Activated naive CD8-positive, alpha-beta T cell treated with anti-CD3 and anti-CD28 coated beads, Interleukin-2, amount 50 U/mL, for 24 hours (primary cell): Measurements from ENCODE around the gene HOMER2.

Source experiments
- ATAC-seq: fragments of 150-1000 bp; cut with Tn5 transposase; one replicate; pipeline ENCODE4 v1.10.0; 2021
- DNase-seq: peaks from one replicate; pipeline ENCODE4 v3.0.0; 2021
- H3K27ac Mint-ChIP-seq: one replicate; pipeline ENCODE4 v1.8.0; 2021; ENCODE audit warnings: mild to moderate bottlenecking, mixed read lengths
- H3K27me3 Mint-ChIP-seq: one replicate; pipeline ENCODE4 v1.8.0; 2021; ENCODE audit warnings: mixed read lengths
- H3K36me3 Mint-ChIP-seq: one replicate; pipeline ENCODE4 v1.8.0; 2021; ENCODE audit warnings: low read depth, mixed read lengths
- H3K4me1 Mint-ChIP-seq: one replicate; pipeline ENCODE4 v1.8.0; 2021; ENCODE audit warnings: mixed read lengths
- H3K4me3 Mint-ChIP-seq: one replicate; pipeline ENCODE4 v1.8.0; 2021; ENCODE audit warnings: mild to moderate bottlenecking, moderate library complexity, mixed read lengths
- H3K9me3 Mint-ChIP-seq: one replicate; pipeline ENCODE4 v1.8.0; 2021; ENCODE audit warnings: mixed read lengths

HOMER2 gene

GRCh38 chr15:82855286-82856100 lies 97.0 kb downstream of the HOMER2 start:
- no peak for ATAC-seq
- Mint-ChIP-seq H3K9me3 (no peaks in the 10 kb centered on the region), H3K27ac (no peak overlapping the region), H3K27me3 (no peaks in the 10 kb centered on the region), H3K4me3 (no peak overlapping the region), H3K4me1 (peaks cover 13% of the 10 kb centered on the region), H3K36me3 (no peaks in the 10 kb centered on the region)
- DNase-seq = no peak

GRCh38 chr15:82854554-82854953 lies 98.0 kb downstream of the HOMER2 start:
- ATAC-seq (no peak), DNase-seq (no peak)
- no peak overlapping the region for H3K27ac Mint-ChIP-seq
- no peaks in the 10 kb centered on the region for H3K27me3 Mint-ChIP-seq
- H3K4me3 Mint-ChIP-seq = no peak overlapping the region
- no peaks in the 10 kb centered on the region for H3K36me3 Mint-ChIP-seq
- peaks cover 18% of the 10 kb centered on the region for H3K4me1 Mint-ChIP-seq
- no peaks in the 10 kb centered on the region for H3K9me3 Mint-ChIP-seq

DNA sequence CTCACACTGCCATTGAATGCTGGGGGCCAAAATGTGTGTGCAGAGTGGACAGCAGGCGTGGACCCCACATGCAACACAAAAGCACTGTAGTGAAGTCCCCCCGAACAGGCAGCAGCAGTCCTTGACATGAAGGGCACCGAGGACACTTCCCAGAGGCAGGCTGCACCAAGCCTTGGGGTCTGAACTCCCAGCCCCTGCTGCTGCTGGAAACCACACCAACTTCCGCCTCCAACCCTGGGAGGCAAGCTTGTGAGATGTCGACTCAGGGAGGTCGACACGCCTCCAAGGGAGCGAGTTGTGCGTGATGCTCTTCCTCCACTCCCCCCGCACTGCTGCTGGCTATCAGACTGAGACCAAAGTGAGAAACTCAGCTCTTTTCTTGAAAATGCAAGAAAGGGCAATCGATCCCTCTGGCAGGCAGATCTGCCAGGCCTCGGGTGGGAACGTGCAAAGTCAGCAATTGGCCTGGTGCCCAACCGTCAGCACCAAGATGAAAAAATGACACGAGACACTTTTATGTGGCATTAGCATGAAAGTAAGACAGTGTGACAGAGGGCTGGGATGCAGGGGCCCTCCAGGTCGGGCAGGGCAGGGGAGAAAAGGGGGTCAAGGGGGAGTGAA lies 99.5 kb downstream of the HOMER2 start:
- Mint-ChIP-seq H3K27ac (no peak overlapping the region), H3K36me3 (no peaks in the 10 kb centered on the region), H3K9me3 (no peaks in the 10 kb centered on the region), H3K27me3 (no peaks in the 10 kb centered on the region), H3K4me3 (no peak overlapping the region), H3K4me1 (peaks cover 21% of the 10 kb centered on the region)
- ATAC-seq (no peak), DNase-seq (no peak)

DNA sequence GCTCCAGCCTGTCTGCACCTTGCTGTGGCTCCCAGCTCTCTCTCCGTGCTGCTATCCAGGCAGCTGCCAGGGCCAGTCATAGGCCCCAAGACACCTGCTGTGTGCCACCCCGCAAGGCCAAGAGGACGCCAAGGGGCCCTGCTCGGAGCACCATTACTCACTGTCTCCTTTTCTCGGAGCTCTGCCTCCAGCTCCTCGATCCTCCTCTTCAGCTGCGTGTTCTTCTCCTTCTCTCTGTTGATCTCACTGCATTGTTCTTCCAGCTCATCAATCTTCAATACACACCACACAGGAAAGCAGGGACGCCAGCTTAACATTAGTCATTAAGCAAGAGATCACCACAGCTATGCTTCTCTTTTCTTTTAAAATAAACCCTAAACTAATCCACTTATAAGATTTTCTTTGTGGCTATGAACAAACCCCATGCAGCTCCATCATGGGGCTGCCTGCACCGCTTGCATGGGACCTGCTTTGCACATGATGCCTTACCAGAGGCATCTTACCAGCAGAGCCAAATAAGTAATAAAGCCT lies 100.5 kb downstream of the HOMER2 start:
- DNase-seq (no peak), ATAC-seq (no peak)
- H3K4me1 Mint-ChIP-seq = peaks cover 21% of the 10 kb centered on the region
- H3K27me3 Mint-ChIP-seq = no peaks in the 10 kb centered on the region
- no peaks in the 10 kb centered on the region for H3K36me3 Mint-ChIP-seq
- H3K9me3 Mint-ChIP-seq = no peaks in the 10 kb centered on the region
- H3K27ac Mint-ChIP-seq = no peak overlapping the region
- H3K4me3 Mint-ChIP-seq = no peak overlapping the region

DNA sequence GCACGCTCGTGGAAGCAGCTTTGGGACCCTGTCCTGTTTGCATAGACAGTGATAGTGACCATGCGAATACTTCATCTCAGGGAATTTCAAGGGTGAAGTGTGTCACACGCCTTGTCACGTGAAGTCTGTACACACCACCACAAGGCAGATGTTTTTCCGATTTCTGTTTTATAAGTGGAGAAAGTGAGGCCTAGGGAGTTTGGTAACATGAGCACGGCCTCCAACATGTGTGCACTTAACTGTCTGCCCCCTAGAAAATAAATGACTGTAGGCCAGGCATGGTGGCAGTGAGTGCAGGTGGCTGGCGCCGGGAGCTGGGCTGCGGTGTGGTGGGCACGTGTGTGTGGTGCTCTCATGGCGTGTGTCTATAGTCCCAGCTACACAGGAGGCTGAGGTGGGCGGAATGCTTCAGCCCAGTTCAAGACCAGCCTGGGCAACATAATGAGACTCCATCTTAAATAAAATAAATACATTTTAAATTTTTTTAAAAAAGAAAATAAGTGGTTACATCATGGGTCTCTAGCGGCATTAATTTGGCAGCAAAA lies 101.1 kb downstream of the HOMER2 start:
- ATAC-seq = no peak
- H3K27ac Mint-ChIP-seq = no peak overlapping the region
- H3K27me3 Mint-ChIP-seq = no peaks in the 10 kb centered on the region
- peaks cover 21% of the 10 kb centered on the region for H3K4me1 Mint-ChIP-seq
- no peak overlapping the region for H3K4me3 Mint-ChIP-seq
- H3K9me3 Mint-ChIP-seq = no peaks in the 10 kb centered on the region
- no peaks in the 10 kb centered on the region for H3K36me3 Mint-ChIP-seq
- DNase-seq = no peak

- Mint-ChIP-seq H3K27me3 (no peaks in the 10 kb centered on the region), H3K4me1 (peaks cover 17% of the 10 kb centered on the region), H3K4me3 (no peak overlapping the region), H3K9me3 (no peaks in the 10 kb centered on the region), H3K27ac (no peak overlapping the region), H3K36me3 (no peaks in the 10 kb centered on the region)
- ATAC-seq = no peak
- no peak for DNase-seq
These were observed 101.8 kb downstream of the HOMER2 start for GRCh38 chr15:82850731-82851130.

DNA sequence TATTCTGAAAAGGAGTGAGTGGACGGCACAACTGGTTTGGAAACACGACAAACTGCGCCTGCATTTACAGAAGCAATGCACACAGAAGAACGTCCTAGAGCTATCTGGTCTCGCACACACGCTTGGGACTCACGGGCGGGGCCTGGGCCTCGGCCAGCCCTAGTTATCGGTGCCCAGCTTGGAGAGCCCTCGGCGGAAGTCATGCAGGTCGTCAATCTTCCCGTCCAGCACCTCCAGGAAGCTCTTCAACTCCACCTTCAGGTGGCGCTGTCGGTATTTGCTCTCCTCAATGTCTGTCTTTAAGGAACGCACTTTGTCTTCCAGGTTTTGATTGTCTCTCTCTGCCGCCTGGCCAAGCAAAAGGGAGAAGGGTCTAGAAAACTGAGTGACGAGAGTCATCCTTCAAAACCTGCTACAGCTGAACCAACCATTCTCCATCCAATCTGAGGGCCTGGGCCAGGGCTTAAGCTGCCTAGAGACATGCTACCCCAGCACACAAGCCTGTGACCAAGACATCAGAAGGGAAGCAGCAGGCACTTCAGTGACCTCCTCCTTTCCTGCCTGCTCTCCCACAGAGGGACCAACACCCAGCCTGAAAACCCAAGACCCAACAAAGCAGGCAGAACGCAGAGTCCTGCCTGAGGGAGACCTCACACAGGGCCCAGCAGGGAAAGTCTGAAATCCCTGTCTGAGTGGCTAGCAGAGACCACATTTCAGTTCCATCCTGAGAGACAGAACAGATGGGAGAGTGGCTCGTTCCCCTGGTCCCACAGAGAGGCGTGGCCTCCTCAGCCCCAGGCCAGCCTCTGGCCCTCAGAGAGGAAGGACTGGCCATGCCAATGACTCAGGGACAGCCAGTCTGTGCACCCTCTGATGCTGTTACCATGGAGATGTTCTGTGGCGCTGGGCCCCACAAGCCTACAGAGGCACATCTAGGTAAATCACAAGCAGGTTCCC lies 102.7 kb downstream of the HOMER2 start:
- Mint-ChIP-seq H3K36me3 (no peaks in the 10 kb centered on the region), H3K27me3 (peaks cover under 1% of the 10 kb centered on the region), H3K4me3 (no peak overlapping the region), H3K4me1 (peaks cover 20% of the 10 kb centered on the region), H3K27ac (no peak overlapping the region), H3K9me3 (no peaks in the 10 kb centered on the region)
- ATAC-seq (peak; percentile 37), DNase-seq (peak; percentile 63)

DNA sequence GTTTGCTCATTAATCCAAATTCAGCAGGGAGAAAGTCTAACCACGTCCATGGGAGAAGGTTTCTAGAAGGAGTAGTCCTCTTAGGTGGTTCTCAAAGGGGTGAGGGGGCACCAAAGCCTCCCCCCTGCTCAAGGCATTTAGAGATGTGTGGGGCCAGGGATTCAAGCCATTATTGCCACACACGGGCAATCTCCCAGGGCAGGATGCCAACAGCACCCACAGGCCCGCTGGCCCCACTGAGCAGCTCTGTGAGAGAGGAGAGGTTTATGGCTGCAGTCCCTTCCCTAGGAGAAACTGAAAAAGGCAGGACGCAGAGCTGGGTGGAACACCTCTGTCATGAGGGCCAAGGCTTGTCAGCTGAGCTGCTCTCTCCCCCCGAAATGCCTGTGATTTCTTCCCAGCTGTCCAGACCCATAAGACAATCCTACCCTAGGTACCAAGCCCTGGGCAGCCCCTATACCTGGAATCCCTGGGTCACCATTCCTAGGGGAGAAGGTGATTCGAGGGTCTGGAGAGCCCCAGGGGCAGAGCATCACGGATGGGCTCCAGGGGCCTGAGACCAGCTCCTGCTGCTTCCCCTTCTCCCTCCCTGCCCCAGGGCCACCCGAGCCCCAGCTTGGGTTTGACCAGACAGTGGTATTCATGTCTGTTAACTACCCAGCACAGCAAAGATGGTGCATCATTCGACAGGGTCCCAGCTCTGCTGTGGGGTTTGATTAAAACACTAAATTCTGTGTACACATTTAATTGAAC lies 104.1 kb downstream of the HOMER2 start:
- DNase-seq (no peak), ATAC-seq (no peak)
- Mint-ChIP-seq H3K4me1 (peaks cover 24% of the 10 kb centered on the region), H3K36me3 (no peaks in the 10 kb centered on the region), H3K4me3 (no peak overlapping the region), H3K27ac (no peak overlapping the region), H3K27me3 (peaks cover 3% of the 10 kb centered on the region), H3K9me3 (no peaks in the 10 kb centered on the region)

DNA sequence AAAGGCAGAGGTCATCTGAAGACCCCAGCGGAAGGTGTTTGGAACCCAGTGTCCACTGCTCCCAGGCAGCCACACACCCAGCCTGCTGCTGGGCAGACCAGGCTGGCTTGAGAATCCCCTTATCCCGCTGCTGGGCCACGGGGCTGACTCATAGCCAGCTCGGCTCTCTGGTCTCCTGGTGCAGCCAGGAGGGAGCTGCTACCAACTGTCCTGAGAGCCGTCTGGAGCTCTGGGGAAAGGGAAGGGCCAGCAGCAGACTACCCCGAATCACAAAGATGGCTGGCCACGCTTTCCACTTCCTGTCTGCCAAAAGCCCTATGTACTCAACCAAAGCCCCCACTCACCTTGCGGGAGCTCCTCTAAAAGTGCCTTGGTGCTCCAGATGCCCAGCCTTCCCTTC lies 104.8 kb downstream of the HOMER2 start:
- DNase-seq (no peak), ATAC-seq (no peak)
- H3K27ac Mint-ChIP-seq = no peak overlapping the region
- H3K9me3 Mint-ChIP-seq = peaks cover 2% of the 10 kb centered on the region
- H3K36me3 Mint-ChIP-seq = no peaks in the 10 kb centered on the region
- no peak overlapping the region for H3K4me3 Mint-ChIP-seq
- peaks cover 20% of the 10 kb centered on the region for H3K4me1 Mint-ChIP-seq
- H3K27me3 Mint-ChIP-seq = peaks cover 3% of the 10 kb centered on the region

GRCh38 chr15:82846621-82847020 lies 105.9 kb downstream of the HOMER2 start:
- no peak overlapping the region for H3K4me3 Mint-ChIP-seq
- H3K27ac Mint-ChIP-seq = no peak overlapping the region
- no peaks in the 10 kb centered on the region for H3K36me3 Mint-ChIP-seq
- ATAC-seq = no peak
- H3K27me3 Mint-ChIP-seq = peaks cover 3% of the 10 kb centered on the region
- peaks cover 20% of the 10 kb centered on the region for H3K4me1 Mint-ChIP-seq
- peaks cover 3% of the 10 kb centered on the region for H3K9me3 Mint-ChIP-seq
- DNase-seq = no peak

DNA sequence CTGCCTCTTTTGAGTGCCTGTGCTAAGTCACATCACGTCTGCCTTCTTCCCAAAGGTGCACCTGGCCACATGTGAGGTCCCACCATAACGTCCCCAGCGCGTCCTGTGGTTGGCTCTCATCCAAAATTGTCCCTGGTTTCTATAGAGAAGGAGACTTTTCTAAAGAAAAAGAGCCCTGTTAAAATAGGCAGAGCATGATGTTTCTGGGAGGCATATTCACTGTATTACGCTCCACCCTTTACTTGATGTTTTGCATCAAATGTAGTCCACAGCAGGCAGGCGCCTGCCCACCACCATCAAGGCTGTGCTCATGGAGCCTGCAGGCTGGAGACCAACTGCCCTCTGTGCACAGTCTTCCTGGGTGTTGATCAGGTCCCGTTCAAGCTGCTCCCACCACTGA lies 106.8 kb downstream of the HOMER2 start:
- H3K36me3 Mint-ChIP-seq = no peaks in the 10 kb centered on the region
- peaks cover 3% of the 10 kb centered on the region for H3K9me3 Mint-ChIP-seq
- H3K4me1 Mint-ChIP-seq = peaks cover 20% of the 10 kb centered on the region
- H3K27me3 Mint-ChIP-seq = peaks cover 3% of the 10 kb centered on the region
- ATAC-seq (no peak), DNase-seq (no peak)
- H3K27ac Mint-ChIP-seq = no peak overlapping the region
- no peak overlapping the region for H3K4me3 Mint-ChIP-seq

GRCh38 chr15:82843566-82843965 lies 109.0 kb downstream of the HOMER2 start:
- H3K36me3 Mint-ChIP-seq = no peaks in the 10 kb centered on the region

GRCh38 chr15:82840166-82840565 lies 112.4 kb downstream of the HOMER2 start:
- Mint-ChIP-seq H3K4me3 (no peak overlapping the region), H3K9me3 (peaks cover 3% of the 10 kb centered on the region), H3K4me1 (peaks cover 12% of the 10 kb centered on the region), H3K27me3 (peaks cover 3% of the 10 kb centered on the region), H3K36me3 (peaks cover 24% of the 10 kb centered on the region), H3K27ac (no peak overlapping the region)
- no peak for ATAC-seq
- no peak for DNase-seq

More at GRCh38 chr15:82843566-82843965, 109.0 kb downstream of the HOMER2 start:
- H3K4me1 Mint-ChIP-seq = peaks cover 12% of the 10 kb centered on the region
- ATAC-seq = no peak
- no peak overlapping the region for H3K4me3 Mint-ChIP-seq
- H3K9me3 Mint-ChIP-seq = peaks cover 3% of the 10 kb centered on the region
- H3K27me3 Mint-ChIP-seq = peaks cover 3% of the 10 kb centered on the region
- no peak for DNase-seq
- H3K27ac Mint-ChIP-seq = no peak overlapping the region
